ENCODE results near the gene SHTN1. TPM values are rescaled to one million over a fixed set of nuclear protein-coding genes. Genes with fewer than 3 reads are reported as not detected.
A peak's percentile ranks its signal among the peaks of the same experiment; 100 is the strongest.

SHTN1 gene
- total and polyA plus RNA-seq, 2 donors (not counting 3 experiments of a cell fraction or from before 2014, with no cell fraction given) = 4.8 to 36.5 TPM

GRCh38 chr10:116892907-116893685, 111.9 kb downstream of the SHTN1 start:
- Histone ChIP-seq H3K9ac (replicated peaks; ENCODE audit: extremely low read depth, insufficient read depth, low read length) (no peak overlapping the region), H3K4me3 (replicated peaks in 1 of 3; ENCODE audit: insufficient read depth in 1 of 3, low read depth in 1 of 3, low read length in 3 of 3) (peak overlapping the region in 1 of 3 experiments; percentile 5), H3K27ac (ENCODE audit: insufficient read depth, low read depth, low read length) (no peak overlapping the region), H3K9me1 (replicated peaks; ENCODE audit: control insufficient read depth, extremely low read depth, insufficient read depth, low read length) (no peaks in the 10 kb centered on the region), H3K36me3 (ENCODE audit: control insufficient read depth in 2 of 2, extremely low read depth in 1 of 2, insufficient read depth in 2 of 2, low read length in 2 of 2) (no peaks in the 10 kb centered on the region), H3K4me1 (ENCODE audit: control insufficient read depth, extremely low read depth, insufficient read depth, low read length) (peaks cover 40% of the 10 kb centered on the region), H3K79me2 (ENCODE audit: control insufficient read depth, insufficient read depth, low read length) (no peaks in the 10 kb centered on the region), H2AFZ (ENCODE audit: low read depth, low read length) (peak overlapping the region; percentile 15), H3K4me2 (ENCODE audit: insufficient read depth, low read length) (no peak overlapping the region), H3K9me3 (replicated peaks; ENCODE audit: control insufficient read depth, insufficient read depth, low read length) (no peaks in the 10 kb centered on the region), H4K20me1 (replicated peaks; ENCODE audit: control insufficient read depth, extremely low read depth, insufficient read depth, low read length) (no peaks in the 10 kb centered on the region), H3K27me3 (ENCODE audit: control insufficient read depth in 2 of 2, insufficient read depth in 2 of 2, low read length in 2 of 2) (no peaks in the 10 kb centered on the region)
- peak; percentile 52 for DNase-seq (ENCODE audit: low read depth, low spot score)
- CTCF ChIA-PET = interaction anchor here (0.9 to 1.6 kb wide), 3 partner anchors 54 to 56 kb away, joined by 3 to 6 read pairs (median 5); no protein-coding TSS in a partner anchor
- intact Hi-C loops (cut with micrococcal nuclease) (loop anchor here (1.0 kb wide), 1 partner anchor 111 kb away; no protein-coding TSS in a partner anchor), dilution Hi-C loops (cut with MboI; ENCODE audit: extremely low pct_ligation_motif_present, low sequenced_read_pairs) (no loop called here)
- BruUV-seq (replicated peaks) = no TSS peak
- no peak for FAIRE-seq
- POLR2A ChIA-PET = no interaction called here
- TF ChIP-seq FOS (IDR thresholded peaks at IDR 0.05; ENCODE audit: borderline replicate concordance, insufficient read depth, low read length) (no peak), GATA2 (IDR thresholded peaks at IDR 0.05; ENCODE audit: insufficient read depth, insufficient read length, low read depth, low read length) (no peak), CTCF (IDR thresholded peaks at IDR 0.05; ENCODE audit: extremely low read depth in 1 of 2, insufficient read depth in 1 of 2, low read depth in 1 of 2, low read length in 2 of 2) (no peak), POLR2AphosphoS5 (IDR thresholded peaks at IDR 0.05; ENCODE audit: insufficient read depth, low read depth, low read length) (no peak), JUN (IDR thresholded peaks at IDR 0.05; ENCODE audit: borderline replicate concordance, insufficient read depth, insufficient read length, low read depth) (no peak), EZH2 (IDR thresholded peaks at IDR 0.05; ENCODE audit: borderline replicate concordance, low read depth, low read length, severe bottlenecking) (no peak), POLR2A (IDR thresholded peaks at IDR 0.05; ENCODE audit: low read depth, low read length) (no peak), MAX (IDR thresholded peaks at IDR 0.05; ENCODE audit: insufficient read depth, insufficient read length) (no peak), MYC (IDR thresholded peaks at IDR 0.05; ENCODE audit: low read depth, low read length) (no peak)
